ENCODE results near the gene SEL1L3.

DNA sequence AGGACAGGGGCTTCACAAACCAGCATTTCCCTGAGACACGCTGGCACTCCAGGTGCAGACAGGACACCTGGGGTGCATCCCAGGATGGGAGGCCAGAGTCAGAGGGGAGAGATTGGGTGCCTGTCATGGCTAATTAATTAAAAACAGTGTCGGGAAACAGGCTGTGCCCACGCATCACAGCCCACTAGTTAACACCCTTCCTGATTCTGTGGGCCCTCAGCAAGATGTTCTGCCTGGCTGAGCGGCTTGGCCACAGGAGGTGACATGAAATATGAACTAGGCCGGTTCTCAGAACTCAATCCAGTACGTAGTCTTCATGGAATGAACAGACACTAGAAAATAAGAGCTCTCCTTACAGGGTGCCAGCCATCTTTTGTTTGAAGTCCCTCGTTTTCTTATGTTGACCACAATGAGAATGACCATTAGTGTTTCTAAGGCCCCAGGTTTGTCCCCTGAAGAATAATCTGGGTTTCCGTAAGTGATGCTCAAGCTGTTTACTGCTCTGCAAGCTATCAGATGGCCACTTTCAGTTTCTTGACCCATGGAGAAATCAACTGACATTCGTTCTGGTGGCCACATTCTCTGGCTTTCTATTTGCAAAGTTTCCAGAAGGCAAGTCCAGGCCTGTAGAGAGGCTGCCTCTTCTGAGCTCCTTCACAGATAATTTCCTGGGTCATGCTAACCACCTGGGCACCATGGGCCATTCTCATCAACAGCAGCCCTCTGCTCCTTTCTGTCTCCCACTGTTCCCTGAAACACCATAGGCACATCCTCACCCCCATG is 134.9 kb downstream of the SEL1L3 start:
- TF ChIP-seq ZSCAN30 (tag by site-specific recombination; IDR thresholded peaks at IDR 0.05) (no peak), YY1 (tag by site-specific recombination; IDR thresholded peaks at IDR 0.05) (no peak), ZNF266 (tag by site-specific recombination; IDR thresholded peaks at IDR 0.05; ENCODE audit: low read depth) (no peak), ZNF138 (tag by site-specific recombination; IDR thresholded peaks at IDR 0.05; ENCODE audit: borderline replicate concordance) (no peak), ZNF555 (tag by site-specific recombination; conservative IDR thresholded peaks at IDR 0.05) (no peak), ZFP37 (tag by site-specific recombination; IDR thresholded peaks at IDR 0.05) (no peak), ZNF239 (tag by site-specific recombination; IDR thresholded peaks at IDR 0.05) (no peak), ZNF175 (tag by site-specific recombination; IDR thresholded peaks at IDR 0.05) (no peak), PRDM1 (tag by site-specific recombination; IDR thresholded peaks at IDR 0.05) (no peak), ZNF626 (tag by site-specific recombination; IDR thresholded peaks at IDR 0.05) (no peak), ZNF785 (tag by site-specific recombination; IDR thresholded peaks at IDR 0.05) (no peak), ZNF280D (tag by site-specific recombination; IDR thresholded peaks at IDR 0.05) (no peak)
- TF ChIP-seq, protein P1, sequence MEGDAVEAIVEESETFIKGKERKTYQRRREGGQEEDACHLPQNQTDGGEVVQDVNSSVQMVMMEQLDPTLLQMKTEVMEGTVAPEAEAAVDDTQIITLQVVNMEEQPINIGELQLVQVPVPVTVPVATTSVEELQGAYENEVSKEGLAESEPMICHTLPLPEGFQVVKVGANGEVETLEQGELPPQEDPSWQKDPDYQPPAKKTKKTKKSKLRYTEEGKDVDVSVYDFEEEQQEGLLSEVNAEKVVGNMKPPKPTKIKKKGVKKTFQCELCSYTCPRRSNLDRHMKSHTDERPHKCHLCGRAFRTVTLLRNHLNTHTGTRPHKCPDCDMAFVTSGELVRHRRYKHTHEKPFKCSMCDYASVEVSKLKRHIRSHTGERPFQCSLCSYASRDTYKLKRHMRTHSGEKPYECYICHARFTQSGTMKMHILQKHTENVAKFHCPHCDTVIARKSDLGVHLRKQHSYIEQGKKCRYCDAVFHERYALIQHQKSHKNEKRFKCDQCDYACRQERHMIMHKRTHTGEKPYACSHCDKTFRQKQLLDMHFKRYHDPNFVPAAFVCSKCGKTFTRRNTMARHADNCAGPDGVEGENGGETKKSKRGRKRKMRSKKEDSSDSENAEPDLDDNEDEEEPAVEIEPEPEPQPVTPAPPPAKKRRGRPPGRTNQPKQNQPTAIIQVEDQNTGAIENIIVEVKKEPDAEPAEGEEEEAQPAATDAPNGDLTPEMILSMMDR (tag by site-specific recombination; IDR thresholded peaks at IDR 0.05): no peak
- TF ChIP-seq, protein P2, sequence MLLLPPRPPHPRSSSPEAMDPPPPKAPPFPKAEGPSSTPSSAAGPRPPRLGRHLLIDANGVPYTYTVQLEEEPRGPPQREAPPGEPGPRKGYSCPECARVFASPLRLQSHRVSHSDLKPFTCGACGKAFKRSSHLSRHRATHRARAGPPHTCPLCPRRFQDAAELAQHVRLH (tag by site-specific recombination; IDR thresholded peaks at IDR 0.05): no peak
